Measurements from ENCODE around the gene NUP62. TPM values are rescaled to one million over a fixed set of nuclear protein-coding genes. Genes with fewer than 3 reads are reported as not detected.

The NUP62 gene
- total and polyA plus RNA-seq, 2 of the 8 experiments (the other 6 are each of a cell fraction or from before 2014, with no cell fraction given) = 50.0 to 107 TPM

- TF ChIP-seq CHD7 (IDR thresholded peaks at IDR 0.05; ENCODE audit: insufficient replicate concordance, low read length) (no peak), EGR1 (IDR thresholded peaks at IDR 0.05; ENCODE audit: borderline replicate concordance, low read depth, low read length) (no peak), MAX (IDR thresholded peaks at IDR 0.05) (no peak), USF2 (IDR thresholded peaks at IDR 0.05; ENCODE audit: low read length) (no peak), FOSL1 (IDR thresholded peaks at IDR 0.05; ENCODE audit: insufficient read depth, low read depth, low read length) (no peak), TEAD4 (IDR thresholded peaks at IDR 0.05; ENCODE audit: low read depth, low read length) (no peak)
- TF ChIP-seq, protein P1, sequence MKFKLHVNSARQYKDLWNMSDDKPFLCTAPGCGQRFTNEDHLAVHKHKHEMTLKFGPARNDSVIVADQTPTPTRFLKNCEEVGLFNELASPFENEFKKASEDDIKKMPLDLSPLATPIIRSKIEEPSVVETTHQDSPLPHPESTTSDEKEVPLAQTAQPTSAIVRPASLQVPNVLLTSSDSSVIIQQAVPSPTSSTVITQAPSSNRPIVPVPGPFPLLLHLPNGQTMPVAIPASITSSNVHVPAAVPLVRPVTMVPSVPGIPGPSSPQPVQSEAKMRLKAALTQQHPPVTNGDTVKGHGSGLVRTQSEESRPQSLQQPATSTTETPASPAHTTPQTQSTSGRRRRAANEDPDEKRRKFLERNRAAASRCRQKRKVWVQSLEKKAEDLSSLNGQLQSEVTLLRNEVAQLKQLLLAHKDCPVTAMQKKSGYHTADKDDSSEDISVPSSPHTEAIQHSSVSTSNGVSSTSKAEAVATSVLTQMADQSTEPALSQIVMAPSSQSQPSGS (IDR thresholded peaks at IDR 0.05; ENCODE audit: low read length) = no peak
Measured at GRCh38 chr19:49889038-49889686, 40.1 kb downstream of the NUP62 start (continued).

All from H1 (cell line).